Mammary epithelial cell (primary cell): Measurements from ENCODE around the gene TTC1.

Experiments used
- EZH2 ChIP-seq: IDR thresholded peaks from 2 replicates; pipeline ENCODE4 v1.6.1; 2012; ENCODE audit warnings: low read length, inconsistent platforms, borderline replicate concordance
- TF ChIP-seq, protein P1 (sequence below), 2 donors: IDR thresholded peaks in 1 of 2; conservative IDR thresholded peaks in 1 of 2; 2 replicates each; pipeline ENCODE4 v1.5.1; 2011 to 2012; ENCODE audit warnings: inconsistent platforms in 2 of 2, low read length in 2 of 2, mild to moderate bottlenecking in 2 of 2, control low read depth in 1 of 2, low read depth in 1 of 2; ENCODE audit not compliant: insufficient read depth in 1 of 2; ENCODE audit errors: extremely low read depth in 1 of 2

DNA sequence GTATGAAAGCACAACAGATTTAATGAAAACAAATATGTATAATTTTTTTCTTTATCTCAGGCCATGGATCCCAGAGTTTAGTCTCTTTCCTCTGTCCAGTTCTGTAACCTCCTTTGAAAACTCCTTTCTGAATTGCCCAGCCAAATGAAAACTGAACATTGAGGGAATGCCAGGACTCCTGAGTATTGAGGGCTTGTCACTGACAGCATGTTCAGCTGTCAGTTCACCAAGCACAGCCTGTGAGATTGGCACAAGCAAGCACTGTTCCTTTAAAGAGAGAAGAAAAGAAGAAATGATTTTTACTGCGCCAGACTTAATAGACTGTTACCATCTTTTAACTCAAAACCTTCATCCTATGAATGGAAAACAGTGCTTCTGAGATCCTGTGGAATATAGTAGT, 27.3 kb downstream of the TTC1 start:
- TF ChIP-seq, protein P1, sequence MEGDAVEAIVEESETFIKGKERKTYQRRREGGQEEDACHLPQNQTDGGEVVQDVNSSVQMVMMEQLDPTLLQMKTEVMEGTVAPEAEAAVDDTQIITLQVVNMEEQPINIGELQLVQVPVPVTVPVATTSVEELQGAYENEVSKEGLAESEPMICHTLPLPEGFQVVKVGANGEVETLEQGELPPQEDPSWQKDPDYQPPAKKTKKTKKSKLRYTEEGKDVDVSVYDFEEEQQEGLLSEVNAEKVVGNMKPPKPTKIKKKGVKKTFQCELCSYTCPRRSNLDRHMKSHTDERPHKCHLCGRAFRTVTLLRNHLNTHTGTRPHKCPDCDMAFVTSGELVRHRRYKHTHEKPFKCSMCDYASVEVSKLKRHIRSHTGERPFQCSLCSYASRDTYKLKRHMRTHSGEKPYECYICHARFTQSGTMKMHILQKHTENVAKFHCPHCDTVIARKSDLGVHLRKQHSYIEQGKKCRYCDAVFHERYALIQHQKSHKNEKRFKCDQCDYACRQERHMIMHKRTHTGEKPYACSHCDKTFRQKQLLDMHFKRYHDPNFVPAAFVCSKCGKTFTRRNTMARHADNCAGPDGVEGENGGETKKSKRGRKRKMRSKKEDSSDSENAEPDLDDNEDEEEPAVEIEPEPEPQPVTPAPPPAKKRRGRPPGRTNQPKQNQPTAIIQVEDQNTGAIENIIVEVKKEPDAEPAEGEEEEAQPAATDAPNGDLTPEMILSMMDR (conservative IDR thresholded peaks at IDR 0.05 in 1 of 2, IDR thresholded peaks at IDR 0.05 in 1 of 2; ENCODE audit: extremely low read depth in 1 of 2, insufficient read depth in 1 of 2, low read depth in 1 of 2, low read length in 2 of 2): no peak
- no peak for TF ChIP-seq EZH2
